Gastrocnemius medialis (tissue), 4 donors: Measurements from ENCODE around the gene IFRD2. TPM values are rescaled to one million over a fixed set of nuclear protein-coding genes. Genes with fewer than 3 reads are reported as not detected.
"Not testable (repeated sequence)": the region's sequence is repeated elsewhere in the genome, so short reads cannot be mapped to it uniquely, and the experiment has no call there.

Experiments
- ATAC-seq, 2 donors: fragments of 150-250 bp; one replicate each; pipeline ENCODE4 v1.9.1; 2016
- DNase-seq, 2 donors: peaks; one replicate each; pipeline ENCODE4 v3.0.0-alpha.2; 2019
- H3K27ac ChIP-seq, 4 donors: fragments of 200-600 bp; sonication (generic); 1 replicate in 1 of 4; 2 replicates in 3 of 4; pipeline ENCODE4 v1.5.1; 2016 to 2018; ENCODE audit warnings: mild to moderate bottlenecking in 2 of 4, moderate library complexity in 1 of 4
- H3K27me3 ChIP-seq, 3 donors: fragments of 200-600 bp; sonication (generic) in 2 of 3; 1 replicate in 1 of 3; 2 replicates in 2 of 3; pipeline versions ENCODE4 v1.5.1 to v1.6.0; 2016 to 2019; ENCODE audit warnings: mild to moderate bottlenecking in 1 of 3, moderate library complexity in 1 of 3
- H3K36me3 ChIP-seq, 2 donors: fragments of 200-600 bp; sonication (generic) in 1 of 2; one replicate each; pipeline ENCODE4 v1.5.1; 2017 to 2018
- H3K4me1 ChIP-seq, 2 donors: fragments of 200-600 bp; sonication (generic) in 1 of 2; one replicate each; pipeline ENCODE4 v1.5.1; 2016 to 2017; ENCODE audit warnings: mild to moderate bottlenecking in 2 of 2
- H3K4me3 ChIP-seq, 4 donors: fragments of 200-600 bp; sonication (generic) in 3 of 4; 1 replicate in 1 of 4; 2 replicates in 3 of 4; pipeline ENCODE4 v1.5.1; 2016 to 2019; ENCODE audit warnings: mild to moderate bottlenecking in 2 of 4
- H3K9me3 ChIP-seq, 3 donors: fragments of 200-600 bp; sonication (generic) in 2 of 3; 1 replicate in 1 of 3; 2 replicates in 2 of 3; pipeline ENCODE4 v1.5.1; 2016 to 2019
- POLR2A ChIP-seq, 2 donors: fragments of 450-650 bp; IDR thresholded peaks; one replicate each; pipeline ENCODE4 v1.6.1; 2017; ENCODE audit warnings: antibody characterized with exemption in 2 of 2, mild to moderate bottlenecking in 2 of 2, moderate library complexity in 2 of 2
- in situ Hi-C, 4 donors: fragments of 200-750 bp; cut with MboI; loops; one replicate each; pipeline versions ENCODE4 v1.15.0 to v1.8.0; 2017; ENCODE audit warnings: low sequenced_read_pairs in 4 of 4
- intact Hi-C: fragments of 100-400 bp; cut with DNase I; formaldehyde crosslinking; loops from one replicate; pipeline ENCODE4 v1.15.1; 2023; ENCODE audit warnings: low total_unique reads
- total RNA-seq, 4 donors: library from RNA; depleted of rRNA; stranded (reverse); fragments of >200 nt; gene quantifications; one replicate each; pipeline versions ENCODE4 v1.1.0 to v1.2.3, GENCODE V29; 2016
- TF ChIP-seq, protein P1 (sequence below), 5 experiments: fragments of 450-650 bp in 3 of 5; fragments of 200-600 bp in 2 of 5; sonication (generic) in 2 of 5; IDR thresholded peaks in 4 of 5; conservative IDR thresholded peaks in 1 of 5; 1 replicate in 4 of 5; 2 replicates in 1 of 5; pipeline ENCODE4 v1.5.1; 2016 to 2019; ENCODE audit warnings: antibody characterized with exemption in 5 of 5, mild to moderate bottlenecking in 3 of 5, moderate library complexity in 3 of 5

Gene IFRD2
- total RNA-seq, 4 donors from 2014 or later = 111 to 145 (median 127) TPM

DNA sequence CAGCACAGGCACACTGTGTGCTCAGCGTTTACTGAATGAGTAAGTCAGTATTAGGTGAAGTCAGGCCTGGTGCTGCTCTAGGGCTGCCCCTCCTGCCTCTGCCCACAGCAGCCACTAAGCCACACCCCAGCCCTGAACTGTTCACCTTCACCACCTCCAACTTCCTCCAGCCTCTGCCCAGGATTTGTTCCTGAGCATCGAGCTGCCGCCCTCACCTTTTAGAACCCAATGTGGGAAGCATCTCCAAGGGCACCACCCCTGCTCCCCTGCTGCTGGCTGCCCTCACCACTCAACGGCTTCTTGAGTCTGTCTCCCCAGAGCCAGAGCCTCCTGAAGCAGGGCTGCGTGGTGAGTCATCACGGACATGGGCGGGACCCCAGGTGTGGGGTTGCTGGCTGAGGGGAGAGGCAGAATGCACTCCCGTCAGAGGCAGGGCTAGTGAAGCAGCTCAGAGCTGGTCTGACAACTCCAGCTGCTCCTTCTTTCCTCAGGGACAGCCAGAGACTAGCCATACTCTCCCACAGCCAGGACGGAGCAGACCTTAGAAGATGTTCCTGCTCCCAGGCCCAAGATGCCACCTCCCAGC, 24.5 kb upstream of the IFRD2 start:
- Histone ChIP-seq H3K4me3 (no peak overlapping the region), H3K9me3 (no peaks in the 10 kb centered on the region), H3K4me1 (peaks cover 51 to 53% of the 10 kb centered on the region in 2 donors), H3K27me3 (no peaks in the 10 kb centered on the region), H3K27ac (peak overlapping the region in 3 of 4 donors; percentile 7 to 93 (median 35)), H3K36me3 (peaks cover 0 to 23% of the 10 kb centered on the region in 2 donors)
- DNase-seq (no peak), ATAC-seq (no peak)
- TF ChIP-seq, protein P1, sequence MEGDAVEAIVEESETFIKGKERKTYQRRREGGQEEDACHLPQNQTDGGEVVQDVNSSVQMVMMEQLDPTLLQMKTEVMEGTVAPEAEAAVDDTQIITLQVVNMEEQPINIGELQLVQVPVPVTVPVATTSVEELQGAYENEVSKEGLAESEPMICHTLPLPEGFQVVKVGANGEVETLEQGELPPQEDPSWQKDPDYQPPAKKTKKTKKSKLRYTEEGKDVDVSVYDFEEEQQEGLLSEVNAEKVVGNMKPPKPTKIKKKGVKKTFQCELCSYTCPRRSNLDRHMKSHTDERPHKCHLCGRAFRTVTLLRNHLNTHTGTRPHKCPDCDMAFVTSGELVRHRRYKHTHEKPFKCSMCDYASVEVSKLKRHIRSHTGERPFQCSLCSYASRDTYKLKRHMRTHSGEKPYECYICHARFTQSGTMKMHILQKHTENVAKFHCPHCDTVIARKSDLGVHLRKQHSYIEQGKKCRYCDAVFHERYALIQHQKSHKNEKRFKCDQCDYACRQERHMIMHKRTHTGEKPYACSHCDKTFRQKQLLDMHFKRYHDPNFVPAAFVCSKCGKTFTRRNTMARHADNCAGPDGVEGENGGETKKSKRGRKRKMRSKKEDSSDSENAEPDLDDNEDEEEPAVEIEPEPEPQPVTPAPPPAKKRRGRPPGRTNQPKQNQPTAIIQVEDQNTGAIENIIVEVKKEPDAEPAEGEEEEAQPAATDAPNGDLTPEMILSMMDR (IDR thresholded peaks at IDR 0.05 in 4 of 5, conservative IDR thresholded peaks at IDR 0.05 in 1 of 5) = no peak
- no peak for TF ChIP-seq POLR2A (IDR thresholded peaks at IDR 0.05)
- in situ Hi-C loops (no loop called here), intact Hi-C loops (no loop called here)

DNA sequence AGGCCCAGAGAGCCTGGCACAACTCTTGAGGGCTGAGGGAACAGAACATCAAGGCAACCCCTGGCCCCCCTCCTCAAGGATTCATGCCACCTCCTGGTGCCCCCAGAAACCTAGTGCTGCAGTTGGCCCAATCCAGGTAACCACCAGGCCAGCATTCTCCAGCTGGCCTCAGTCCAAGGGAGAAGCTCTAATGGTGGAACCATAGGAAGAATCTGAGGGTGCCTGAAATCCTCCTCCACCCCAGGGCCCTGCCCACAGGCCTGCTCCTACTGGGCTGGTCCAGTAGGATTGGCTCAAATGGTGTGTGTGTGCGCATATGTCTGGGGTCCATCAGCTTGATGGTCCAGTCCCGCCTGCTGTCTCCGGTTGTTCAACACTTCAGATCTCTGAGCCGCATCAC, 22.6 kb upstream of the IFRD2 start:
- H3K36me3 ChIP-seq = peaks cover 0 to 23% of the 10 kb centered on the region in 2 donors
- H3K27ac ChIP-seq = peak overlapping the region; percentile 50 to 79 (median 56)

DNA sequence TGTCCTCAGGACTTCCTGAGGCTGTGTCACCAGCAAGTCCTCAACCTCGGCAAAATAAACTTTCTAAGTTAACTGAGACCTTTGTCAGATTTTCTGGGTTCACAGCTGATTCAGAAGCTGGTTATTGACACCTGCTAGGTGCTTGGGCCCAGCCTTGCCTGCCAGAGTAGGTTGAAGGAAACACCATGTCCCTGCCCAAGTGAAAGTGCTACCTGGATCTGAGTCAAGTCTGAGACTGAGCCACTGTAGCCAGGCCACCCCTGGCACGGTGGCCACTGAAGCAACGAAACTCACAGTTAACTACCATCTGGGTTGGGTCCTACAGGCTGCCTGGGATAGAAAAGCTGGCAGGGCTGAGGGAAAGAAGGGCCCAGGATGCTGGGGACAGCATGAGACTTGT, 22.1 kb upstream of the IFRD2 start:
- Histone ChIP-seq H3K36me3 (peaks cover 0 to 20% of the 10 kb centered on the region in 2 donors), H3K4me1 (peaks cover 39 to 40% of the 10 kb centered on the region in 2 donors), H3K4me3 (no peak overlapping the region), H3K9me3 (no peaks in the 10 kb centered on the region), H3K27me3 (no peaks in the 10 kb centered on the region), H3K27ac (peak overlapping the region; percentile 50 to 79 (median 56))
- DNase-seq (peak in 1 of 2 donors; percentile 67), ATAC-seq (peak; percentile 89 to 90)
- in situ Hi-C loops = no loop called here
- TF ChIP-seq POLR2A (IDR thresholded peaks at IDR 0.05) = no peak
- TF ChIP-seq, protein P1 (IDR thresholded peaks at IDR 0.05 in 4 of 5, conservative IDR thresholded peaks at IDR 0.05 in 1 of 5) = no peak
- intact Hi-C loops = no loop called here

More for the DNA sequence above, 22.6 kb upstream of the IFRD2 start:
- TF ChIP-seq, protein P1 (IDR thresholded peaks at IDR 0.05 in 4 of 5, conservative IDR thresholded peaks at IDR 0.05 in 1 of 5) = no peak
- no peak for TF ChIP-seq POLR2A (IDR thresholded peaks at IDR 0.05)
- no peak for DNase-seq
- no peak for ATAC-seq
- Histone ChIP-seq H3K27me3 (no peaks in the 10 kb centered on the region), H3K4me3 (no peak overlapping the region), H3K4me1 (peaks cover 43 to 45% of the 10 kb centered on the region in 2 donors), H3K9me3 (no peaks in the 10 kb centered on the region)
- intact Hi-C loops (no loop called here), in situ Hi-C loops (no loop called here)

DNA sequence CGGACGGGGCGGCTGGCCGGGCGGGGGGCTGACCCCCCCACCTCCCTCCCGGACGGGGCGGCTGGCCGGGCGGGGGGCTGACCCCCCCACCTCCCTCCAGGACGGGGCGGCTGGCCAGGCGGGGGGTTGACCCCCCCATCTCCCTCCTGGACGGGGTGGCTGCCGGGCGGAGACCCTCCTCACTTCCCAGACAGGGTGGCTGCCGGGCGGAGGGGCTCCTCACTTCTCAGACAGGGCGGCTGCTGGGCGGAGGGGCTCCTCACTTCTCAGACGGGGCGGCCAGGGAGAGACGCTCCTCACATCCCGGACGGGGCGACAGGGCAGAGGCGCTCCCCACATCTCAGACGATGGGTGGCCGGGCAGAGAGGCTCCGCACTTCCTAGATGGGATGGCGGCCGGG, 19.8 kb upstream of the IFRD2 start:
- H3K4me3 ChIP-seq, in situ Hi-C loops, H3K27ac ChIP-seq, H3K9me3 ChIP-seq, ATAC-seq, H3K36me3 ChIP-seq, DNase-seq, H3K27me3 ChIP-seq, intact Hi-C loops: not testable (repeated sequence)
- peaks cover 16 to 17% of the 10 kb centered on the region in 2 donors for H3K4me1 ChIP-seq

DNA sequence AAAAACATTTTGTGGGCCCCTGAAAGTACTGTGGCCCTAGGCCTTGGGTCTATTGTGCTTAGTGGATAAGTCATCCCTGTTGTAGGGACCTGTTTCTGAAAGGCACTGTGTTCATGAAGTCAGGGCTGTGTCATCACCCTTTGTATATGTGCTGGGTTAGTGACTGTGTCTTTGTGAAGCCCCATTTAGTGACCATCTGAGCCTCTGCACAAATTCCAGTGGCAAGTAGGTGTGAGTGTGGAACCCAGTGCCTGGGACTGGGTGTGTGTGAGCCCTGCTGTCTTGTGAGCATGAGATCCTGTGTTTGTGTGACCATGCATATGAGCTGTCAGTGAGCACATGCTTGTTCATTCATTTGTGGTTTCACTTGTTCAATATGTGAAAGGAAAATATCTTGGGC, 12.4 kb upstream of the IFRD2 start:
- in situ Hi-C loops = no loop called here
- Histone ChIP-seq H3K36me3 (no peaks in the 10 kb centered on the region), H3K4me3 (no peak overlapping the region), H3K27ac (no peak overlapping the region), H3K4me1 (peaks cover 21 to 37% of the 10 kb centered on the region in 2 donors), H3K9me3 (no peaks in the 10 kb centered on the region), H3K27me3 (no peaks in the 10 kb centered on the region)
- no peak for TF ChIP-seq POLR2A (IDR thresholded peaks at IDR 0.05)
- TF ChIP-seq, protein P1 (IDR thresholded peaks at IDR 0.05 in 4 of 5, conservative IDR thresholded peaks at IDR 0.05 in 1 of 5) = no peak
- ATAC-seq = no peak
- intact Hi-C loops = no loop called here
- no peak for DNase-seq
